ENCODE results near the gene TMPRSS6.

TMPRSS6 gene

GRCh38 chr22:37064553-37064952 lies 45.0 kb downstream of the TMPRSS6 start:
- DNase-seq (ENCODE audit: low spot score): no peak

DNA sequence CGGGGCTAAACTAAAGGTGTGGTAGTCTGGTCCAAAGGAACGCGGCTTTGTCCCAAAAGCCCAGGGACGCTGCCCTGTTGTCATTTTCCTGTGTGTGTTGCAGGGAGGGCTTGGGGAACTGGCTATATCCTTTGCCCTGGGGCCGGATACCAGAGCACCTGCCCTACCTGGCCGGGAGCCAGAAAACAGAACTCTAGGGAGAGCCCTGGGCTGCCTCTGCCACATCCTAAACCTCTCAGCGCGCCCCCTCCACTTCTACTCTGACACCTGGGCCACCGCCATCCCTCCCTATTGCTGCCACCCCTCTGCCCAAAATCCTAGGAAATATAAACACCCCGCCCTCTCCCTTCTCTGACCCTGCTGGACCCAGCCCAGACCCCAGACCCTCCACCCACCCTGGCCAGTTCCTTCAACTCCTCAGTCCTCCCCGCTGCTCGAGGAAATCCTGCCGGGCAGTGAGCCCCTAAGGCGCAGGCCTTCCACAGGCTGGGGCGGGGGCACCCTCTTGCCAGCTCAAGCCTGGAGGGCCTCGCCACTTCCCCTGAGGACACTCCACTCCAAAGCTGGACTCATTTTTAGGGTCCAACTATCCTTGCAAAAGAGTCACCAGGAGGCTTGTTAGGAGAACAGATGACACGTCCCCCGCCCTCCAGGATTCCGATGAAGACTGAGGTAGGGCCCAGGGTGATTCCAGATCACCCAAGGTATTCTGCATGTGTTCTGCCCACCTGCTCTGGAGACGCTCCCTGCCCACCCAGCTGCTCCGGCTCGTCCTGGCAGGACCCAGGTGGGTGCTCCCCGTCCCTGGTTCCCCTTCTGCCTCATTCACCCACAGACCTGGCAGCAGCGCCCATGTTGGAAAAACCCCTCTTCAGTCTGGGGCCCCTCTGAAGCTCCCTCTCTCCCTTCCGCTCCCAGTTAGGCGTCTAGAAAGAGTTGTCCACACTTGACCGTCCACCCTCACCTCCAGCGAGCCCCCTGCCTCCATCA lies 45.8 kb downstream of the TMPRSS6 start:
- no peak for DNase-seq (ENCODE audit: low spot score)

GRCh38 chr22:37062702-37063381 lies 46.7 kb downstream of the TMPRSS6 start:
- no peak for DNase-seq (ENCODE audit: low spot score)

GRCh38 chr22:37062376-37062675 lies 47.2 kb downstream of the TMPRSS6 start:
- DNase-seq (ENCODE audit: low spot score): no peak

GRCh38 chr22:37061611-37062375 lies 47.7 kb downstream of the TMPRSS6 start:
- no peak for DNase-seq (ENCODE audit: low spot score)

- no peak for DNase-seq (ENCODE audit: low spot score)
Measured at GRCh38 chr22:37060801-37061610, 48.5 kb downstream of the TMPRSS6 start.

- no peak for DNase-seq (ENCODE audit: low spot score)
Measured at GRCh38 chr22:37059876-37060449, 49.5 kb downstream of the TMPRSS6 start.

GRCh38 chr22:37058917-37059701 lies 50.4 kb downstream of the TMPRSS6 start:
- no peak for DNase-seq (ENCODE audit: low spot score)

GRCh38 chr22:37057796-37058510 lies 51.6 kb downstream of the TMPRSS6 start:
- DNase-seq (ENCODE audit: low spot score): no peak

- DNase-seq (ENCODE audit: low spot score): no peak
Measured at GRCh38 chr22:37057226-37057625, 52.3 kb downstream of the TMPRSS6 start.

GRCh38 chr22:37056246-37056645 lies 53.3 kb downstream of the TMPRSS6 start:
- no peak for DNase-seq (ENCODE audit: low spot score)

- no peak for DNase-seq (ENCODE audit: low spot score)
Measured at GRCh38 chr22:37054600-37055365, 54.7 kb downstream of the TMPRSS6 start.

DNA sequence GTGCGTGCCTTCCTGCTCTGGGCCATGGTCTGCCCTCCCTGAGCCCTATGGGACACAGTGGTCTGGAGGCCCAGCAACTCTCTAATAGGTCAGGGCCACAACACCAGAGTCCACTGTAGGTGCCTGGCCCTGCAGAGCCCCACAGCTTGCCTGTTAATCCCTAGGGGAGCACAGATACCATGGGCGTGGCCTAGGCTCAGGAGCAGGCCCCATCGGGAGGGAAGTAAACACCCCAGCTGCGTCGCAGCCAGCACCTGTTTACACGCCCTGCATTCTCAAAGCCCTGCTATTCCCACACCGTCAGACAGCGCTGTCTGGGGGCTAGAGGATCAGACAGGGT lies 55.5 kb downstream of the TMPRSS6 start:
- no peak for DNase-seq (ENCODE audit: low spot score)

GRCh38 chr22:37053310-37054055 lies 56.0 kb downstream of the TMPRSS6 start:
- no peak for DNase-seq (ENCODE audit: low spot score)

GRCh38 chr22:37052386-37053309 lies 56.9 kb downstream of the TMPRSS6 start:
- DNase-seq (ENCODE audit: low spot score): no peak

DNA sequence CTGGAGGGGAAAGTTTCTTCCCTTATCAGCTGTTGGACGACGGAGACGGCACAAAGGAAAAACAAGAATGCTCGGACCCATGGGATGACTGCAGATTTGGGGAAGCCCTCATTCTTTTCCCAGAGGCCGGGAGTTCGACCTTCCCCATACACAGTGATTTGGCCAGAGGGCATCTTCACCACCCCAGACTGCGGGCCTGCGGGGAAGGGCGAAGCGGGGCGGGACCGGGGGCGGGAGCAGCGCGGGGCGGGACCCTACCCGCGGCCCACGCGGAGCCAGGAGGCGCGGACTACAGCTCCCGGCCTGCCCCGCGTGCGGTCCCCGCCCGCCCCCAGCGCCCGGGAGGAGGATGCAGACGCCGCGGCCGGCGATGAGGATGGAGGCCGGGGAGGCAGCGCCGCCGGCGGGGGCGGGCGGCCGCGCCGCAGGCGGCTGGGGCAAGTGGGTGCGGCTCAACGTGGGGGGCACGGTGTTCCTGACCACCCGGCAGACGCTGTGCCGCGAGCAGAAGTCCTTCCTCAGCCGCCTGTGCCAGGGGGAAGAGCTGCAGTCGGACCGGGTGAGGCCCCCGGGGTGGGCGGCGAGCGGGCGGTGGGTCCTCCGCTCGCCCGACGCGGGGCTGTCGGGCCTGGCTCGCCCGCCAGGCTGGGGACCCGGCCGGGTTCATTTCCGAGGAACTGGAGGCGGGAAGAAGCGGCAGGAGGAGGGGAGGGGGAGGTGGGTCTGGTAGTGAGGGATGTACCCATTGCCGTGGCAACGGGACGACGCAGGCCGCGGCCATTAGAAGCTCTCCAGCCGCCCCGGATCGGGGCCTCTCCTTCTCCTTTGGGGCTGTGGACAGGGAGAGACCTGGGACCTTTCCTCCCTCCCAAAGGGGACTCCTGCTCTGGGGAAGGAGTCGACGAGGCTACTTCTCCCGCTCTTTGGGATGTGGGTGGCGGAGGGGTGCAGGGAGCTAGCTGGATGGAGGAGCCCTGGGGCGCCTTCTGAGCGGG lies 57.8 kb downstream of the TMPRSS6 start, which contains the start of gene KCTD17:
KCTD17 (plus strand) TSS at position 352 of the 995 bp plus-strand sequence; CDS start at position 371, 19 bp downstream.
- DNase-seq (ENCODE audit: low spot score): peak; percentile 96

All from AG08395 (cell line).